HG03460 (cell line): ENCODE measurements around the gene QPRT.
"Not testable (repeated sequence)": the region's sequence is repeated elsewhere in the genome, so short reads cannot be mapped to it uniquely, and the experiment has no call there.

Experiments used
- ATAC-seq: cut with Tn5 transposase; IDR thresholded peaks from one replicate; pipeline ENCODE4 v1.9.1; 2021; ENCODE audit not compliant: unreplicated experiment

Gene QPRT

GRCh38 chr16:29714396-29714795, 35.4 kb downstream of the QPRT start:
- ATAC-seq, result no peak

- no peak for ATAC-seq
Measured at GRCh38 chr16:29714972-29715371, 36.0 kb downstream of the QPRT start.

GRCh38 chr16:29717113-29717512, 38.1 kb downstream of the QPRT start:
- ATAC-seq, result no peak

- no peak for ATAC-seq
Measured at GRCh38 chr16:29719063-29719462, 40.1 kb downstream of the QPRT start.

- no peak for ATAC-seq
Measured at GRCh38 chr16:29720703-29721102, 41.7 kb downstream of the QPRT start.

- not testable (repeated sequence) for ATAC-seq
Measured at GRCh38 chr16:29721167-29721879, 42.3 kb downstream of the QPRT start.

- ATAC-seq, result no peak
Measured at GRCh38 chr16:29726845-29727377, 47.9 kb downstream of the QPRT start.

- no peak for ATAC-seq
Measured at GRCh38 chr16:29727452-29727851, 48.5 kb downstream of the QPRT start.

GRCh38 chr16:29729116-29729521, 50.1 kb downstream of the QPRT start:
- ATAC-seq, result no peak

GRCh38 chr16:29730649-29731048, 51.7 kb downstream of the QPRT start:
- no peak for ATAC-seq

GRCh38 chr16:29731768-29732601, 53.0 kb downstream of the QPRT start:
- ATAC-seq, result not testable (repeated sequence)

GRCh38 chr16:29734786-29735185, 55.8 kb downstream of the QPRT start:
- no peak for ATAC-seq

- no peak for ATAC-seq
Measured at GRCh38 chr16:29736112-29736511, 57.1 kb downstream of the QPRT start.

GRCh38 chr16:29736764-29737163, 57.8 kb downstream of the QPRT start:
- ATAC-seq, result no peak

- no peak for ATAC-seq
Measured at GRCh38 chr16:29737713-29738112, 58.7 kb downstream of the QPRT start.

GRCh38 chr16:29738514-29738913, 59.5 kb downstream of the QPRT start:
- ATAC-seq, result peak; percentile 59

- not testable (repeated sequence) for ATAC-seq
Measured at GRCh38 chr16:29739927-29740629, 61.1 kb downstream of the QPRT start.

- not testable (repeated sequence) for ATAC-seq
Measured at GRCh38 chr16:29740630-29741015, 61.6 kb downstream of the QPRT start.

GRCh38 chr16:29742683-29743275, 63.8 kb downstream of the QPRT start:
- no peak for ATAC-seq

GRCh38 chr16:29743475-29743826, 64.5 kb downstream of the QPRT start:
- ATAC-seq, result no peak
